ENCODE data around the gene ATP8B4.

ATP8B4 gene

DNA sequence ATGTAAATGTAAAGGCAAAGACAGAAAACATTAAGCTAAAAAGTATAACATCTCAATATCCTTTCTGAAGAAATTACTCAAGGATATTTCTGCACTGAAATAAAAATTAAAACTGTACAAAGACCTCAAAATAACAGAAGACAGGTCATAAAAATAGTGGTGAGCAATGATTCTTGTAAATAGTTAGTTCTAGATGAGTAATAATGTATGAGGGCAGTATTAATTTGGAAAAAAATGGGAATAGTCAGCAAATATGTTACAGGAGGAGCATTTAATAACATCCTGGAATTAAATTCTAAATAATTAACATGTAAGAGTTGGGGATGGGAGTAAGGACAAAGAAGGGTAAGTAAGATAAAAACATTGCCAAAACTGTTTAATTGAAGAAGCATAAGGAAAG, 250.7 kb downstream of the ATP8B4 start:
- no peak for TF ChIP-seq JUND (IDR thresholded peaks at IDR 0.05; ENCODE audit: low read depth)
- no peak for DNase-seq (ENCODE audit: low read depth in 1 of 2, low spot score in 1 of 2)
- in situ Hi-C loops (cut with HindIII; ENCODE audit: low pct_unique_long_range_greater_than_20kb, low sequenced_read_pairs), result no loop called here

DNA sequence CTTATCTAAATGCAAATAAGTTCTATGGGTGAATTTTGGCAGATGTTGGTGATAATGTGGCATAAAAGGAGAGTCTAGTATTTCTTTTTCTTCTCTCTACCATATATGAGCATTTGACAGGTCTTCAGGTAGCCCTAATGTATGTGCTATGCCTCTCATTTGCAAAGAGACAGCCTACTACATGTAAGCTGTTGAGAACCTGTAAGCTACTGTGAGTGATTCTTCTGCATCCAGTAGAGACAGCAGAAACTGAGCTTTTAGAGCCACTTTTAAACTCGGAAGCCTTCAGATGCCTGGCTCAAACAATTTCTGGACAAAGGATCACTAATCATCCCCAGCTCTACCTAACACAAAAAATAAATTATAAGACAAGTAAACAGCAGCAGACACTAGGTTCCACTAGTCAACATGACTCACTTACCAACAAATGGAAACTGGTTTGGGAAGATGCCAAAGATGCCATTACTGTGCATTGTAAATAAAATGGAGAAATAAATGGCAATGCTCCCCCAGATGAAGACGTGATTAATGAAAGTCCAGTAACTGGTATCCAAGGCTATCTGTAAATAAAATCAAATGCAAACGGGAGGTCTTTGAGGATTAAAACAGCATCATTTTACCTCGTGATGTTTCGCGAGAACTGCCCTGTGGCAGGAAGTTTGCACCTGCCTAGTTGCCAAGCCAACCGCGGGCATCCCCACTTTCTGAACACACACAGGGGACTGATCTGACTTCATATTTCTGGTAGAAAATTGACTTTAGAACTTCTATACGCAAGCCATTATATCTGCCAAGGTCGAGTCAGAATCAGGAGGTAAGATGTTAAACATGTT, 252.9 kb downstream of the ATP8B4 start:
- in situ Hi-C loops (cut with HindIII; ENCODE audit: low pct_unique_long_range_greater_than_20kb, low sequenced_read_pairs), result no loop called here
- peak in 1 of 2 experiments; percentile 35 for DNase-seq (ENCODE audit: low read depth in 1 of 2, low spot score in 1 of 2)
- no peak for TF ChIP-seq JUND (IDR thresholded peaks at IDR 0.05; ENCODE audit: low read depth)

DNA sequence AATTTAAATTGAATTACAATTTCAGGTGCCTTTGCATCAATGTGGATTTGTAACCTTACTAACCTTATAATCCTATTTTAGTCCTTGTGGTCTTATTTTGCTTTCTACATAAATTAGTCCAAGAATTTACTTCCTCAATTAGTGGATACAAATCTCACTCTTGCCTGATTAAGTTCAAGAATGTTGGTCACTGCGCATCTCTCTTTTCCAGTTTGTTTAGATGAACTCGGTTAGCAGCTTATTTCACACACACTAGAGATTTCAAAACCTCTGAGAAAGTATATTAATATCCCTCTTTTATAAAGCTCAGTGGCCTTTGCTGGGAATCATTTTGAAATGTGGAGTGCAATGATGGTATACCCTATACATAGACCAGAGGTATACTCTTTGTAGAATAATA, 254.8 kb downstream of the ATP8B4 start:
- TF ChIP-seq JUND (IDR thresholded peaks at IDR 0.05; ENCODE audit: low read depth), result no peak
- in situ Hi-C loops (cut with HindIII; ENCODE audit: low pct_unique_long_range_greater_than_20kb, low sequenced_read_pairs), result no loop called here
- no peak for DNase-seq (ENCODE audit: low read depth in 1 of 2, low spot score in 1 of 2)

DNA sequence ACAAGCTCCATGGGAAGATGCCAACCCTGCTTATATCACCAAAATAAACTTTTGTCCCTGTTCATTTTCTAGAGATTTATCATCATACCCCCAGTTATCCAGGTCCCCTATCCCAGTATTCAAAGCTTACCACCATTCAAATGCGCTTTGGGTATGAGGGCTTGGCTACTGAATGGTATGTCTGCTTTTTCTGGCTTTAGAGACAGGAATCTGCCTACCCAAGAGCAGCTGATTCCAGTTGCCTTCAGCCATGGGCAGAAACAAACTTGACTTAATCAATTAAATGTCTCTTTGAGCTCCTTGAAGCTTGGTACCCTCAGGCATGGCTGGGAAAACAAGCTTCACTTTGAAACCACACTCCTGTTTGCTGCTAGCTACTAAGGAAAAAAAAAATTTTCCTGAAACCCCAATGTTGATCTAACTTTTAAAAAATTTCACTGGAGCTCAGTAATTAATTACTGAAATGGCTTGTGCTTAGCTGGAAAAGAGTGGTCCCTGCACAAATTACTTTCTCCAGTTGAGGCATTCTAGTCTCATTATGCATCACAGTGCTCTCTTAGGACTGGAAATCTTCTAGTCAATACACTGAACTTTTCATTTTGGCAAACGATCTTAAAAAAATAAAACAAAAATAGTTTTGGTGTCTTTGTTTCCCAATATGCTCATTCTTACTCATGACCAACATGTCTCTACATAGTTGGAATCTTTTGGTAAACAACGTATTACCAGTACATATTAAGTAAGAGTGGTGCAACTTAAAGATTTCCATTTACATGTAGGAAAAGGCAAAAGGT, 255.4 kb downstream of the ATP8B4 start:
- in situ Hi-C loops (cut with HindIII; ENCODE audit: low pct_unique_long_range_greater_than_20kb, low sequenced_read_pairs), result no loop called here
- DNase-seq (ENCODE audit: low read depth in 1 of 2, low spot score in 1 of 2), result no peak
- TF ChIP-seq JUND (IDR thresholded peaks at IDR 0.05; ENCODE audit: low read depth), result no peak

DNA sequence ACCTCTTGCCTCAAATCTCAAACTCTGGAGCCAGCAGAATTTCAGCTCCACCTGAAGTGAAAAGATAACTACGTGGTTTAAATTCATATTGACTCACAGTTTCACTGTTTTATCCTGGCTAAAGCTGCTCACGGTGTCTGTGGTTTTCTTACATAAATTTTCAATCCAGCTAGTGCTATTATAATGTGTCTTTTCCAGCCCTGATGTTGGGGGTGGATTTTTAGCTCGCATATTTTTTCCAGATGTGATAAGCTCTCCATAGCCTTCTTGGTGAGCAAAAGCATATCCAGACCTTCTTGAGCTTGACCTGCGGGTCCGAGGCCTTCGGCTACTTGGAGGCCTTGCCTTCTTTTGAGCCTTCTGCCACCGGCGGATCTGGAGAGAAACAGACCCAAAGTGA, 258.9 kb downstream of the ATP8B4 start:
- DNase-seq (ENCODE audit: low read depth in 1 of 2, low spot score in 1 of 2), result no peak
- TF ChIP-seq JUND (IDR thresholded peaks at IDR 0.05; ENCODE audit: low read depth), result no peak
- in situ Hi-C loops (cut with HindIII; ENCODE audit: low pct_unique_long_range_greater_than_20kb, low sequenced_read_pairs), result no loop called here

DNA sequence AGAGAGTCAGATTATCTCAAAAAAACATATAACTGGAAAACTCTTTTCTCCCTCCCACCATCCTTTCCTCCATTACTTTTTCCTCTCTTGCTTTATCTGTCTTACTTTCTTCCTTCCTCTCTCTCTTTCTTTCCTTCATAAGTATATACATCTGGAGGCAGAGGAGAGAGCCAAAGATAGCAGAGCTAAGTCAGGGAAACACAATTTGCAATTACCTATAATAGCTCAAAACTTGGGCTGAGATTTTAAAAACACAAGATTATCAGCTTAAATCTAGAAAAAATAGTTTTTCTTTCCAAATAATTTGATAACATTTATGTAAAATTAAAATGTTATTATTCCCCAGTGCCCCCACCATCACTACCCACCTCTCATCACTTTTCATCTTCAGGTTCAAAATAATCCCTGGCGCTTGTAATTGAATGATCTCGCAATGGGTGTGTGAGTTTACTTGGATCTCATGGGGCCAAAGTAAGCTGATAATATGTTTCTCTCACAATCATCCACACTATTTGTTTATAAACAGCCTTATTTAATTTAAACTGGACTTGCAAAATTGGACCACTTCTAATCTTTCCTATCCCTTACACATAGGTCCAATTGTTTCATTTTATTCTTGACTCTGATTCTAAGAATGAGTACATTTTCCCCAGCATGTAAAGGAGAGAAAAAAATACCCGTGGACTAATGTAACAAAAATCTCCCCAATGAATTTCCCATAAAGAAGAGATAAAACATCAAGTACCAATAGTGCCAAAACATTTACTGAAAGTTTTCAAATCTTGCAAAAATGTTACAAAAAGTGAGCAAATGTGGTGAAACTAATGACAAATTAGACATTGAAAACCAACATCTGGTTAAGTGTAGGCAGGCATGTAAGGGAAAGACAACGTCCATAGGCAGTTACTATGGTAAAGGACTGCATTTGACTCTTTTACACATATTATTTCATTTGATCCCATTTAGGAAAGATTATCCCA, 261.2 kb downstream of the ATP8B4 start:
- in situ Hi-C loops (cut with HindIII; ENCODE audit: low pct_unique_long_range_greater_than_20kb, low sequenced_read_pairs), result no loop called here
- no peak for DNase-seq (ENCODE audit: low read depth in 1 of 2, low spot score in 1 of 2)
- TF ChIP-seq JUND (IDR thresholded peaks at IDR 0.05; ENCODE audit: low read depth), result no peak

DNA sequence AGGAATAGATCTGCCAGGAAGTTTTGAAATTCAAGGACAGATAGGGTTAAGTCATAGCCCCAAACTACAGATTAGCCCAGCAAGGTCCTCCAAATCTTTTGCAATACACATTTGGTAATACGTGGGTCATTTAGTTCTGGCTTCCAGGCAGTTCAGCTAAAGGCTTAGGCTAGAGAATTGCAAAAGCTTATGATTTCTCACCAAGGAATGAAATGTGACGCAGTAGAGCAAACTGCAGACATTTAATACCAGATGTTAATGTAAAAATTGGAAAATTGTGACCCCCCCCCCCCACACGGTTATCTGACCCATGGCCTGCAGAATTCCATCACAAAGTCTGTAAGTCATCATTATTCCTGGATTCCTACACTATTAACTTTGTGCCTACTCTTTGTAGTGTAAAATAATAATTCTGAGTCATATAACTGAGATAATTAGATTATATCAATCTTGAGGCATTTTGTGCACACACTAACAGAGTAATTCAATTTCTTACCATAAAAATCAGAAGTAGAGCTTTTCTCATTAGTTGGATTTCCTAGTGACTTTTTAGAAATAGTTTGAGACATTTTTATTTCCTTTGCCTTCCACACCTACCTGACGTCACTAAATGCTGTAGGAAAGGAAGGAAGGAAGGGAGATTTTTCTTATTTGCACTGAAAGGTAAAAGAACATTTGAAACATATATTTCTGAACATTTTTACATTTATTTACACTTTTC, 263.0 kb downstream of the ATP8B4 start:
- in situ Hi-C loops (cut with HindIII; ENCODE audit: low pct_unique_long_range_greater_than_20kb, low sequenced_read_pairs), result no loop called here
- no peak for DNase-seq (ENCODE audit: low read depth in 1 of 2, low spot score in 1 of 2)
- no peak for TF ChIP-seq JUND (IDR thresholded peaks at IDR 0.05; ENCODE audit: low read depth)

DNA sequence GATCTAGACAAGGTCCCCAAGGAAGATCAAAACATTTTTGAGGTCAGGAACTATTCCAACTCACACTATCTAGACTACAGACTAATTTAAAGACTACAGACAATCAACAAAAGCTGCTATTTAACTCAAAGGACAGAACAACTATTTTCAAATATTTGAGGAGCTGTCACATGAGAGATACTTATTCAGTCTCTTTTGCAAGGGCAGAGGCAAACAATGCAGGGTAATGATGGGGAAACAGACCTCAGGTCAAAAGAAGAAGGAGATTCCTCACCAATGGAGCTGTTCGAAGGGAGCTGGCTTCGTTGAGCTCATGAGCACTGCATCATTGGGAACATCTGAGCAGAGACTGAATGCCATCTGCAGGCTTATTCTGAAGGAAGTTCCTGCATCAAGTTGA, 266.3 kb downstream of the ATP8B4 start:
- TF ChIP-seq JUND (IDR thresholded peaks at IDR 0.05; ENCODE audit: low read depth), result no peak
- DNase-seq (ENCODE audit: low read depth in 1 of 2, low spot score in 1 of 2), result no peak
- in situ Hi-C loops (cut with HindIII; ENCODE audit: low pct_unique_long_range_greater_than_20kb, low sequenced_read_pairs), result no loop called here

DNA sequence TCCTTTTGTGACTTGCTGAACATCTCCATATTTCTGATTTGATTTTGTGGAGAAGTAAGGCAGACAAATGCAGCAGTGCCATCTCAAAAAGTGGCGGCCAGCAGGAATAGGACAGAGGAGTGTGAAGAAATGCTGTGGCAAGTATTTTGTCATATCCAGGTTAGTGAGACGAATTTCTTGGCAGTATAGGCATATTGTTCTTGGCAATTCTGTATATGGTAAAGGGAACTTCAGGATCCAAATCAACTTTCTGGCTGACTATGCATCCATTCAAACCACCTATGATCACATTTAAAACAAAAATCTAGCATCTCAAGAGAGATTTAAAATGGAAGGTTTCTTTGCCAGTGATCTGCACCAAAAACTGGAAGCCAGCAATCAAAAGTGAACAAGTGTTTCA, 270.2 kb downstream of the ATP8B4 start:
- DNase-seq (ENCODE audit: low read depth in 1 of 2, low spot score in 1 of 2), result no peak
- in situ Hi-C loops (cut with HindIII; ENCODE audit: low pct_unique_long_range_greater_than_20kb, low sequenced_read_pairs), result no loop called here
- TF ChIP-seq JUND (IDR thresholded peaks at IDR 0.05; ENCODE audit: low read depth), result no peak

DNA sequence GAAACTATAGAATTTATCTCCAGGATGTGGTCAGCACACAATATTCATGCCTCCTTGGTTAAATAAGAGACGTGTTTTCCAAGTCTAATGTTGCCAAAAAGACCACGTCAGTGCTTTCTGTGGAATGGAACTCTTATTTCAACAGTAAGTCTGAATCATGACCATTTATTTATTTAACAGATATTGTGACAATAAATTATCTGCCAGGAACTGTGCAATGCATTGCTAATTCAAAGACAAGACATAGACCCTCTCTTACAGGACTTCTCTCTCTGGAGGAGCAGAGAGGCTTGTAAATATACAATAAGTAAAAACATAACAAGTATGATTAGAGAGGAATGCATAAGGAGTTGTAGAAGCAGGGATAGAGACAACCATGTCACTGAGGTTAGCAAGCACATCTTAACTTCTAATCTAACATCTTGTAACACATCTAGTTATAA, 270.7 kb downstream of the ATP8B4 start:
- in situ Hi-C loops (cut with HindIII; ENCODE audit: low pct_unique_long_range_greater_than_20kb, low sequenced_read_pairs), result no loop called here
- no peak for TF ChIP-seq JUND (IDR thresholded peaks at IDR 0.05; ENCODE audit: low read depth)

DNA sequence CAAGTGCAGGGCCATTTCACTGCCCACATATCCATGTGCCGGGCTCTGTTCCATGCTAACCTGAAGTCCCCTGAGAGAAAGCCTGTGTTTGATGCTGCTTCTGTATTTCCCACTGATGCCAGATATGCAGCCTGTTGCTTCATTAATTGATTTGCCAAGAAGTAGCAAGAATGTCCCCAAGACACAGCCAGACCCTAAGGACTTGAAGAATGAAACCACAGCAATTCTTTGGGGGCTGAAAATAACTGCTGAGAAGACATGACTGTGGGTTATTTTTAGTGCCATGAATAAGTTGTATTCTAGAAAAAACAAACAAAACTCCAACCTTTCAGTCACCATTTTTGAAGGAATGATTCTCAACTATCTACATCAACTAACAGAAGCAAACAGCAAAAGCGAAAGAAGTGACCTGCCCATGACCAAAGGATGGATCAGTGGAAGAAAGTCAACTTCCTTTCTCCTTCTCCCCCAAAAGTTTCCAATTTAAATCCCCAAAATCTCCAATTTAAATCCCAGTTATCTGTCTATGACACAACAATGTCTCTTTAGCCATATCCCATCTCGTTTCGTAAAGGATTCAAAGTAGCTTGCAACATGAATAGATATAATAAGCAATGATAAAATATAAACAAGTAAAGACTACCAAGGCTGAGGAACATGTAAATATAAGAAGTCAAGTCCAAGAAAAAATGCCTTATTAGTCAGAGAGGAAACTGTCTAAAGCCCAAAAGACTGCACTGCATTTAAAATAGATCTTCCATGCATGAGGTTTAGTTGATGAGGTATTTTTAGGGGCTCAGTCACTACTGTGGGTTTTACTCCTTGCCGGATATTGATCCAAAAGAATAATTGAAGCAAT, 271.4 kb downstream of the ATP8B4 start:
- in situ Hi-C loops (cut with HindIII; ENCODE audit: low pct_unique_long_range_greater_than_20kb, low sequenced_read_pairs), result no loop called here
- TF ChIP-seq JUND (IDR thresholded peaks at IDR 0.05; ENCODE audit: low read depth), result no peak
- DNase-seq (ENCODE audit: low read depth in 1 of 2, low spot score in 1 of 2), result no peak

More for the DNA sequence above, 270.7 kb downstream of the ATP8B4 start:
- no peak for DNase-seq (ENCODE audit: low read depth in 1 of 2, low spot score in 1 of 2)

Measured in T47D (cell line).